T47D (cell line): ENCODE results near the gene GPR108.
A peak's percentile ranks its signal among the peaks of the same experiment; 100 is the strongest.
"Not testable (repeated sequence)": the region's sequence is repeated elsewhere in the genome, so short reads cannot be mapped to it uniquely, and the experiment has no call there.

Experiments used
- DNase-seq, 2 experiments: peaks; one replicate each; pipeline versions ENCODE4 v3.0.0 to v3.0.0-alpha.2; 2011 to 2012; ENCODE audit warnings: low read depth in 1 of 2, low spot score in 1 of 2
- JUND ChIP-seq: IDR thresholded peaks from 2 replicates; pipeline ENCODE4 v1.6.1; 2012; ENCODE audit warnings: low read depth
- in situ Hi-C: cut with HindIII; loops from 2 replicates; pipeline ENCODE4 v1.10.0; 2016; ENCODE audit warnings: low sequenced_read_pairs, low pct_unique_long_range_greater_than_20kb

GPR108 gene

DNA sequence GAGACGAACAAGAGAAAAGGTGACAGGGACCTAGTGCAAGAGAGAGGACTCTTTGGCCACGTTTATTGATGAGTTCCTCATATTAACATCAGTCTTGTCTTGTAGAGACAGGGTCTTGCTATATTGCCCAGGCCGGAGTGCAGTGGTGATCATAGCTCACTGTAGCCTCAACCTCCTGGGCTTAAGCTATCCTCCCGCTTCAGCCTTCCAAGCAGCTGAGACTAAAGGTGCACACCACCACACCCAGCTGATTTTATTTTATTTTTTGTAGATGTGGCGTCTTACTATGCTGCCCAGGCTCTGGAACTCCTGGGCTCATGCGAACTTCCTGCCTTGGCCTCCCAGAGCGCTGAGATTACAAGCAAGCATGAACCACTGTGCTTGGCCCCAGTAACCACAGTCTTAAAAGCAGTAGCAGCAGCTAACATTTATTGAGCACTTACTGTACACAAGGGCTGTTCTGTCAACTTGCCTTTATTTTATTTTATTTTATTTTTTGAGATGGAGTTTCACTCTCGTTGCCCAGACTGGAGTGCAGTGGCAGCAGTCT lies 30.9 kb upstream of the GPR108 start:
- no peak for DNase-seq
- in situ Hi-C loops: no loop called here
- no peak for TF ChIP-seq JUND

DNA sequence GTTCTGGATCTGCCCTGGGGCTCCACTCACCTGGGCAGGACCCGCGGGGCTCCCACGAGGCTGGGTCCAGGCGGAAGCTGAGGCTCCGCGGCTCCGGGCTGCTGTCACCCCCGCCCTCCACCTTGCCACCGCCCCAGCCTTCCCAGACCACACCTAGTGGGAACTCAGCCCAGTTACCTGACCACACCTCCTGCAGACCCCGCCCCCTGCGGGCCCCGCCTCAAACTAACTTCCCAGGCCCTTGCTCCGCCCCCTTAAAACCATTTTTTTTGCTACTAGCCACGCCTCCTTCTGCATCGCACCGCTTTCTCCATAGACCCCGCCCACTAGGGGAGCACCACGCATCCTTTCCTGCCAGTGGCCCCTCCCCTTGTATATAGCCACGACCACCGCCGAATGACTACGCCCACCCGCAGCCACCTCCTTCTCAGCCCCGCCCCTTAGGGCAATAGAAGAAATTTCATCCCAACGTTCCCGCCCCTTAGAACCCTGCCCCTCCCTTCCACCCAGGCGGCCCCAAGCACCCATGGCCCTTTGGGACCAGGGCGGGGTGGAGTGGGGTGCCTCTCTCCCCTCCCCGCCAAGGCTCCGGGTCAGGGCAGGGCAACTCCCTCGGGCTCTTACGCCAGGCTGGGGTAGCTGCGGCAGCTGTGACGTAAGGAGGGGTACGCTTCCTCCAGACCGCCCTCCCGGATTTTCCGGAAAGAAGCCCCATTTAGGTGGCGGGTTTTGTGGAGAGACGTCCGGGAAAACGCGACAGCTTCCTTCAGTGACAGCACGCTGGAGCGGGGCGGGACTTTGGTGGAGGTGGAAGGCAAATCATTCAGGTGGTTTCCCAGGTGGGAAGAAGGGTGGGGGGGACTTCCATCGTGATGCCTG lies 30.2 kb upstream of the GPR108 start, which contains the start of gene SH2D3A:
SH2D3A (minus strand) TSS at position 79 of the 879 bp plus-strand sequence. CDS start 3,687 bp downstream, outside the sequence.
- no peak for TF ChIP-seq JUND
- in situ Hi-C loops: no loop called here
- DNase-seq: peak; percentile 78 to 98

DNA sequence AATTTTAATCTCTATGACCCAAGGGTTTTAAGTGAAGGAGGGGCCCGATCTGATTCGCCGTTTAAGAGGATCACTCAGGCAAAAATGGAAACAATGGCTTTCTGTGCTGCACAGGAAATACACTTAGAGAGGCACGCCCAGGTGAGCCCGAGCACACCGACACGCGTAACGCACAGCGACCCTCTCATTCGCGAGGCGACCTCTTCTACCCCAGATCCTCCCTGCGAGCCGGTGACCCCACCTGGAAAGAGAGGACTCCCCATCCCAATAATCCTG lies 29.6 kb upstream of the GPR108 start:
- no peak for DNase-seq
- in situ Hi-C loops: no loop called here
- TF ChIP-seq JUND: no peak

DNA sequence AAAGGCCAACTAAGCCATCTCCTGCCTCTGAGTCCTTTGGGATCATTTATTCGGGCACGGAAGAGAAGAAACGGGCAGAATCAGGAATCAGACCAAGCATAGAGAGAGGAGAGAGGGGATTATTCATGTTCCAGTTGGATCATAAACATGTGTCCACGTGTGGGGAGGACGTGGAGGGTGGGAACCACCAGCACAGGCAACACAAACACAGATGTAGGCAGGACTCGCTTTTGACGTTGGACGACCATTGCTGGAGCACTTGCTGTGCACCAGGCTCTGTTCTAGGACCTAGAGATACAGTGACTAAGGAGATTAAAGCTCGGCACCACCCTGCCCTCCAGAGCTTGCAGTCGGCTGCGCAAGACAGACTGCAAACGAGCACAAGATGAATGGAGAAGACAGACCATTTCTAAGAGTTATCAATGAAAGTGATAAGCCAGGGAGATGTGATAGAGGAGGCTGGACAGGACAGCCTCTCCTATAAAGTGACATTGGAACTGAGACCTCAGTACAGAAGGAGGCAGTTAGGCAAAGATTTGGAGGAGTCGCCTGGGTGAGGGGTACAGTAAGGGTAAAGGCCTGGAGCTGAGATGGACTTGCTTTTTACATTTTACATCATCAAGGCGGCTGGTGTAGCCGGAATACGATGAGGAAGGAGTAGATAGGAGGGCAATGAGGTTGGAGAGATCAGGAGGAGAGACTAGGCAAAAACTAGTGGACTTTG lies 29.1 kb upstream of the GPR108 start:
- TF ChIP-seq JUND: no peak
- no peak for DNase-seq
- in situ Hi-C loops: no loop called here

DNA sequence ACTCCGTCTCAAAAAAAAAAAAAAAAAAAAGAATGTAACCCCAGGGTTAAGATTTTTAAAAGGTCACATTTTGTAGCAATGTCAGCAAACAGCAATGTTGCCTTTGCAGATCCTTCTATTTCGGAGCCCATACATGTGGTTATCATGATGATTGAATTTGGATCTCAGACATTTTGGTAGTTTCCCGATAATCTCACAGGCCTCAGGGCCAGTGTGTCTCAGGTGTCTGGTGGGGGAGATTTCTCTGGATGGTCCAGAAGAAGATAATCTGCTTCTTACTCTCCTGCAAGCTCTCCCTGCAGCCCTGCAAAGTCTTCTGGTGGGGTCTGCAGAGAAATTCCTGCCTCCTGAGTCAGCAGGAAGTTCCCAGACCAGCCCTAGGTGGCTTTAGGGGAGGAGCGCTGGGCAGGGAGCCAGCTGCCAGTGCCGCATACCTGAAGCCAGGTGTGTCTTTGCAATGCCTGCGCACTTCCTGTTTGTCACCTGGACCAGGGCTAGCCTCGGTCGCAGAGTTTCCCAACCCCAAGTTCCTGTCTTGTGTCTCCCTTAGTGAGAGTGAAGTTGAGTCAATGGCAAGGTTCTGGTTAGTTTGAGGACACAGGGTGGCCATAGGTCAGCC lies 28.5 kb upstream of the GPR108 start:
- in situ Hi-C loops: no loop called here
- peak; percentile 92 for TF ChIP-seq JUND
- peak; percentile 65 to 94 for DNase-seq

DNA sequence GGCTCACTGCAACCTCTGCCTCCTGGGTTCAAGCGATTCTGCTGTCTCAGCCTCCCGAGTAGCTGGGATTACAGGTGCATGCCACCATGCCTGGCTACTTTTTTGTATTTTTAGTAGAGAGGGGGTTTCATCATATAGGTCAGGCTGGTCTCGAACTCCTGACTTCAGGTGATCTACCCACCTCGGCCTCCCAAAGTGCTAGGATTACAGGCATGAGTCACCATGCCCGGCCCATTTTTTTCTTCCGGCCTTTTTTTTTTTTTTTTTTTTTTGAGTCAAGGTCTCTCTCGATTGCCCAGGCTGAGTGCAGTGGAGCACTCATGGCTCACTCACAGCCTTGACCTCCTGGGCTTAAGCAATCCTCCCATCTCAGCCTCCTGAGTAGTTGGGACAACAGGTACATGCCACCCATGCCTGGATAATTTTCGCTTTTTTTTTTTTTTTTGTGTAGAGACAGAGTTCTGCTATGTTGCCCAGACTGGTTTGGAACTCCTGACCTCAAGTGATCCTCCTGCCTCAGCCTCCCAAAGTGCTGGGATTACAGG lies 24.9 kb upstream of the GPR108 start:
- in situ Hi-C loops, DNase-seq: not testable (repeated sequence)

DNA sequence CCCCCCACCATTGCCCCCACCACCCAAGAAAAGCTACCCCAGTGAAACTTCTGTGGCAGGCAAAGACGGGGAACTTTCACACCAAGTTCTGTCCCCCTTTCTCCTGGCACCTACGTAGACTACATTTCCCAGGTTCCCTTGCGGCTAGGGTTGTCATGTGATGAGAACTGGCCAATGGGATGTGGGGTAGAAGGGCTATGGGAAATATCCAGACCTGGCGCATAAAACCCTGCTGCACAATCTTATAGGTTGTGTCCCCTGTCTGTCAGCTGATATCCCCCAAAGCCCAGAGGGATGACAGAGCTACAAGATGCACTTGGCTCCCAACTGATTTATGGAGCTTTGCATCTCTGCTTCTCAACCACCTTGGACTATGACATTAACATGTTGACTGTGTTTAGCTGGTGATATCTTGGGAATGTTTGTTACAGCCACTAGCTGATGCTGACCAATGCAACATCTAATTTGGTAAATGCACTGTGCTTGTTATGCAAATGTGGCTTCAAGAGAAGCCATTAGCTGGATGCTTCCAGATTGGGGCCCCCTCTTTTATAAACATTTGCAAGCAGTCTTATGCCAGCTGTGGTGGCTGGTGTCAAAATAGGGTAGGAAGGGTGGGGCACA lies 23.8 kb upstream of the GPR108 start:
- in situ Hi-C loops: no loop called here
- peak in 1 of 2 experiments; percentile 55 for DNase-seq
- no peak for TF ChIP-seq JUND

DNA sequence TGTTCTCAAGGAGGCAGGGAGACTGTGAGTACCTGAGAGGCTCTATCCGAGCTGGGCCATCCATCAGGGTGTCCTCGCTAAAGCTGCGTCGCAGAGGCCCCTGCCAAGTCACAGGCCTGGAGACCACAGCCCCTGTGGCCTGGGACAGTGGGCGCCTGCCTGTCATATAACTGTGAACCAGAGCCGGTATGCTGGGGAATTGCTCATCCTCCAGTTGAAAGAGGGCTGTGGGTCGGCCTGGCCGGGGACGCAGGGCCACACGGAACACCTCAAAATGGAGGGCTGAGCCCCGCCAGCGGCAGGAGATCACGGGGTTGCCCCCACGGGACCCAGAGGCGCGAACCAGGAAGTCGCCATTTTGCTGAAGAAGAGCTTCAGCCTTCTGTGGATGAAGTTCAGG lies 23.2 kb upstream of the GPR108 start:
- TF ChIP-seq JUND: no peak
- DNase-seq: no peak
- in situ Hi-C loops: no loop called here

DNA sequence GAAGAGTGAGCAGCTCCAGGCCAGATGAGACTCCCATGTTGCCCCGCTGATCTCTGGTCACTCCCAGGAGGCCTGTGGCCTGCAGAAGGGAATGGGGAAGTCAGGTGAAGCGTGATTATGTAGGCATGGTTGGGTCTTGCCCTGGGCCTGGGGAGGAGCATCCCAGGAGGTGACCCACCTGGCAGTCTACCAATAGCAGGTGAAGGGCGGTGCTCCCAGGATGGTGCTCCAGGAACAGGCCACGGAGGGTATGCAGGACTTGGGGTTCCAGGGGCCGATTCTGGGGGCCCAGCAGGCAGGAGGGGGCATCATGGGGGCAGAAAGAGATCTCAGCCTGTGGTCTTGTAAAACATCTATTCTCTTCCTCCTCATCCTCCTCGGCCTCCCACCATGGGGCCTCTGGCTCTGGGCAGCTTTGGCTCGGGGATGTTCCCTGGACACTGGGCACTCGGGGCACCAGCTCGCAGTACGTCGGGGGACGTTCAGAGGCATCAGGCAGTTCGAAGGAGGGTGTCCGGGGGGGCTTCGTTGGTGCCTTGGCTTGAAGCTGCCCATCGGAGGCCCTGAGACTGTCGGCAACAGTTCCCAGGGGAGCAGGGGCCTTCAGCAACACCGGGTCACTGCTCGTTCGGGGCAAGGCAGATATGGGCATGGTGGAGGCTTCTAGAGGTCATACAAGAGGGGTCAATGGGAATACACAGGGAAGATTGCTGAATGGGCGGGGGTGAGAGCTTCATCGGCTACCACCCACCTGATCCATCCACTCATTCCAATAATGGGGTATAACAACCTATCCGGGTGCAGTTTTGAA lies 17.5 kb upstream of the GPR108 start:
- DNase-seq: no peak
- in situ Hi-C loops: no loop called here
- TF ChIP-seq JUND: no peak

DNA sequence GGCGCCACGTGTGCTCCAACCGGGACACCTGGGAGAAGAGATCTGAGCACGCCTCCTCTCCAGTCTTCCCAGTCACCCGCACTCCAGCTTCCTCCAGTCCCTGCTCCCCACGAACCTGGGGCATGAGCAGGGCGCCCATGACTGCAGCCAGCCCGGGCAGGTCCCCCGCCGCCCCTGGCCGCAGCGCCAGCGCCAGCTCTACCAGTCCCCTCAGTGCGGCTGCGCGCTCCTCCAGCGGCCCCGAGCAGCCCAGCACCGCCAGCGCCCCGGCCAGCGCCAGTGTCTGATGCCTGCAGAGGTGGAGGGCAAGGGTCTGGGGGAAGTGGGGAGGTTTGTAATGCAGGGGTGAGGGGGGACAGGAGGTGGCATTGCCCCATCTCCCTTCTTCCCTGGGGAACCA lies 16.8 kb upstream of the GPR108 start:
- in situ Hi-C loops: no loop called here
- DNase-seq: no peak
- TF ChIP-seq JUND: no peak

DNA sequence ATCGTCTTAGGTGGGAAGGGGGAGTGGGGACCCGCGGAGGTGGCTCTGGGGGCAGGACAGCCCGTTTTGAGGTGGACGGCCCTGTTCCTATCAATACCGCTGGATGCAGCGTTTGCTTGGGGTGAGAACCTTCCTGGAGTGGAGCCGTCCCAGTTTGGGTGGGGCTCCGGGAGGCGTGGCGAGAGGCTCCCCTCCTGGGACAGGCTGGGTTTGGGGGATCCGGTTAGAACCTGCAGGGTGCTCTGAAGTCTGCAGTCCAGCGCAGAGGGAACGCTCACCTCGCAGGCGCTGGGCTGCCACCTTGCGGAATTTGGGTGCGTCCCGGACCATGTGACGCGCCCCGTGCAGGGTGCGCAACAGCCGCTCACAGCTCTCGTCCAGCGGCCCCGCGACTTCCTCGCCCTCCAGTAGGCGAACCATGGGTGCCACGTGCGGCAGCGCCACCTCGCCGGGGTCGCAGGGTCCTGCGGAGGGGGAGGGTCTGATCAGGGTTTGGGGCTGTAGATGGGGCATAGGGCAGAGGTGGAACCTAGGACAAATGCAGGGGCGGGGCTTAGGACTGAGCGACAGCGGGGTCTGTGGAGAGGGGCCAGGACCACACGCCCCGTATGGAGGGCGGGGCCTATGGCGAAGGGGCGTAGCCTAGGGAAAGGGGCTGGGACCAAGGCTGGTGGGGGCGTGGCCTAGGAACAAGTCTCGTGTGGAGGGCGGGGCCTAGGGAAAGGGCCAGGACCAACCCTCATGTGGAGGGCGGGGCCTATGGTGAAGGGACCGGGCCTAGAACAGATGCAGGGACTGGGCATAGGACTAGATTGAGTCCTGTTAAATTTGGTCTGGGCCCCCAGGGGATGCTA lies 16.0 kb upstream of the GPR108 start:
- in situ Hi-C loops: no loop called here
- peak; percentile 62 to 72 for DNase-seq
- TF ChIP-seq JUND: no peak
